Measurements from ENCODE around the gene OBP2B.

DNA sequence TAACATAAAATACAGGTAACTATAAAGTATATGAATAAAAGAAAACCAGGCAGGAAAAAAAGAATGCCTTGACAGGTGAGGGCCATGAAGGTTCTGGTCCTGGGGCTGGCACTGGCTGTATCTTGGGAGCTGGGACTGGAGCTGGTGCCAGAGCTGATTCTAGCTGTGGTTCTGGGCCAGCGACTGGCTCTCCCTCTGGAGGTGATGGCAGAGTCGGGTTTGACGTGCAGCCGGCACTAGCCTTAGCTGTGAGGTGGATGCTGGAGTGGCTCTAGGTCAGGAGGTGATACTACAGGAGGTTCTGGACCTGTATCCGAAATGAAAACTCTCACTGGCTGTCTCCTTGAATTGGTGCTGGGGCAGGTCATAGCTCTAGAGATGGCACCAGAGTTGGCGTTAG lies 22.3 kb downstream of the OBP2B start:
- TF ChIP-seq, protein P1, sequence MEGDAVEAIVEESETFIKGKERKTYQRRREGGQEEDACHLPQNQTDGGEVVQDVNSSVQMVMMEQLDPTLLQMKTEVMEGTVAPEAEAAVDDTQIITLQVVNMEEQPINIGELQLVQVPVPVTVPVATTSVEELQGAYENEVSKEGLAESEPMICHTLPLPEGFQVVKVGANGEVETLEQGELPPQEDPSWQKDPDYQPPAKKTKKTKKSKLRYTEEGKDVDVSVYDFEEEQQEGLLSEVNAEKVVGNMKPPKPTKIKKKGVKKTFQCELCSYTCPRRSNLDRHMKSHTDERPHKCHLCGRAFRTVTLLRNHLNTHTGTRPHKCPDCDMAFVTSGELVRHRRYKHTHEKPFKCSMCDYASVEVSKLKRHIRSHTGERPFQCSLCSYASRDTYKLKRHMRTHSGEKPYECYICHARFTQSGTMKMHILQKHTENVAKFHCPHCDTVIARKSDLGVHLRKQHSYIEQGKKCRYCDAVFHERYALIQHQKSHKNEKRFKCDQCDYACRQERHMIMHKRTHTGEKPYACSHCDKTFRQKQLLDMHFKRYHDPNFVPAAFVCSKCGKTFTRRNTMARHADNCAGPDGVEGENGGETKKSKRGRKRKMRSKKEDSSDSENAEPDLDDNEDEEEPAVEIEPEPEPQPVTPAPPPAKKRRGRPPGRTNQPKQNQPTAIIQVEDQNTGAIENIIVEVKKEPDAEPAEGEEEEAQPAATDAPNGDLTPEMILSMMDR (optimal IDR thresholded peaks at IDR 0.05 in 1 of 3, IDR thresholded peaks at IDR 0.05 in 1 of 3, conservative IDR thresholded peaks at IDR 0.05 in 1 of 3; ENCODE audit: extremely low read depth in 1 of 3, insufficient read depth in 2 of 3, low read length in 3 of 3) = no peak
- TF ChIP-seq EZH2 (IDR thresholded peaks at IDR 0.05; ENCODE audit: low read length) = no peak
